Naive thymus-derived CD4-positive, alpha-beta T cell (primary cell): ENCODE results near the gene NR2F6. TPM values are rescaled to one million over a fixed set of nuclear protein-coding genes. Genes with fewer than 3 reads are reported as not detected.
A peak's percentile ranks its signal among the peaks of the same experiment; 100 is the strongest.

Experiments
- ATAC-seq: fragments of 150-1000 bp; cut with Tn5 transposase; 2 replicates; pipeline ENCODE4 v1.10.0; 2021; ENCODE audit warnings: mild to moderate bottlenecking, moderate library complexity
- CTCF ChIA-PET: fragments of 350-600 bp; sonication (Branson Sonifier 250); formaldehyde crosslinking; loops from one replicate; lab custom pipeline; 2021; ENCODE audit warnings: antibody characterized with exemption; lab: Charles Lee
- POLR2A ChIA-PET: fragments of 350-600 bp; sonication (Branson Sonifier 250); formaldehyde crosslinking; loops from one replicate; lab custom pipeline; 2021; ENCODE audit warnings: antibody characterized with exemption, inconsistent platforms; lab: Charles Lee
- DNase-seq, 9 donors: peaks; one replicate each; pipeline versions ENCODE4 v3.0.0 to v3.0.0-alpha.2; 2020 to 2022; ENCODE audit warnings: mixed read lengths in 1 of 9
- H3K27ac ChIP-seq: one replicate; pipeline ENCODE4 v1.7.0; 2013; ENCODE audit warnings: mild to moderate bottlenecking, low read depth, low read length, moderate library complexity
- H3K27me3 ChIP-seq, 2 donors: one replicate each; pipeline ENCODE4 v1.7.0; 2013; ENCODE audit warnings: low read length in 2 of 2, mild to moderate bottlenecking in 2 of 2, moderate library complexity in 2 of 2; ENCODE audit not compliant: control insufficient read depth in 2 of 2, insufficient read depth in 2 of 2
- H3K36me3 ChIP-seq, 3 experiments: 1 replicate in 2 of 3; 2 replicates in 1 of 3; pipeline ENCODE4 v1.7.0; 2013; ENCODE audit warnings: low read length in 3 of 3, mild to moderate bottlenecking in 3 of 3, moderate library complexity in 1 of 3; ENCODE audit not compliant: insufficient read depth in 3 of 3, control insufficient read depth in 2 of 3
- H3K4me1 ChIP-seq, 2 donors: one replicate each; pipeline ENCODE4 v1.7.0; 2013; ENCODE audit warnings: low read length in 2 of 2, mild to moderate bottlenecking in 2 of 2, moderate library complexity in 1 of 2; ENCODE audit not compliant: control insufficient read depth in 2 of 2, insufficient read depth in 2 of 2
- H3K4me3 ChIP-seq: 2 replicates; pipeline ENCODE4 v1.7.0; 2013; ENCODE audit warnings: mild to moderate bottlenecking, low read length
- H3K9me3 ChIP-seq, 3 experiments: 1 replicate in 2 of 3; 2 replicates in 1 of 3; pipeline ENCODE4 v1.7.0; 2013; ENCODE audit warnings: low read length in 3 of 3; ENCODE audit not compliant: control insufficient read depth in 2 of 3
- H3K27ac Mint-ChIP-seq, 9 donors: one replicate each; pipeline ENCODE4 v1.8.0; 2020 to 2022; ENCODE audit warnings: mixed read lengths in 9 of 9, mild to moderate bottlenecking in 8 of 9, moderate library complexity in 5 of 9, inconsistent platforms in 2 of 9
- H3K27me3 Mint-ChIP-seq, 5 donors: one replicate each; pipeline ENCODE4 v1.8.0; 2021 to 2022; ENCODE audit warnings: mixed read lengths in 5 of 5, mild to moderate bottlenecking in 1 of 5
- H3K36me3 Mint-ChIP-seq, 5 donors: one replicate each; pipeline ENCODE4 v1.8.0; 2020 to 2022; ENCODE audit warnings: mixed read lengths in 5 of 5, mild to moderate bottlenecking in 3 of 5, inconsistent platforms in 1 of 5
- H3K4me1 Mint-ChIP-seq, 7 donors: one replicate each; pipeline ENCODE4 v1.8.0; 2020 to 2022; ENCODE audit warnings: mixed read lengths in 7 of 7, mild to moderate bottlenecking in 3 of 7, inconsistent platforms in 1 of 7
- H3K4me3 Mint-ChIP-seq, 10 donors: one replicate each; pipeline ENCODE4 v1.8.0; 2020 to 2022; ENCODE audit warnings: mild to moderate bottlenecking in 10 of 10, mixed read lengths in 10 of 10, moderate library complexity in 6 of 10, inconsistent platforms in 2 of 10
- H3K9me3 Mint-ChIP-seq, 11 donors: one replicate each; pipeline ENCODE4 v1.8.0; 2020 to 2022; ENCODE audit warnings: mixed read lengths in 11 of 11, mild to moderate bottlenecking in 4 of 11, inconsistent platforms in 1 of 11, moderate library complexity in 1 of 11
- intact Hi-C, 2 donors: fragments of 100-400 bp; cut with micrococcal nuclease; formaldehyde crosslinking; loops; one replicate each; pipeline ENCODE4 v1.15.1; 2023
- polyA plus RNA-seq, 2 donors: library from polyadenylated mRNA; unstranded; fragments of 300-500 nt; fragmentation: Illumina TruSeq; gene quantifications; one replicate each; pipeline ENCODE4 v1.2.3, GENCODE V29; 2021
- total RNA-seq, 6 experiments: library from RNA in 5 of 6; stranded (reverse) in 5 of 6; gene quantifications; 1 replicate in 5 of 6; 2 replicates in 1 of 6; pipeline ENCODE4 v1.2.3 and lab custom pipeline; 2021 to 2026

NR2F6 gene
- total and polyA plus RNA-seq, 7 experiments from 2014 or later = 1.4 to 7.8 (median 2.7) TPM

DNA sequence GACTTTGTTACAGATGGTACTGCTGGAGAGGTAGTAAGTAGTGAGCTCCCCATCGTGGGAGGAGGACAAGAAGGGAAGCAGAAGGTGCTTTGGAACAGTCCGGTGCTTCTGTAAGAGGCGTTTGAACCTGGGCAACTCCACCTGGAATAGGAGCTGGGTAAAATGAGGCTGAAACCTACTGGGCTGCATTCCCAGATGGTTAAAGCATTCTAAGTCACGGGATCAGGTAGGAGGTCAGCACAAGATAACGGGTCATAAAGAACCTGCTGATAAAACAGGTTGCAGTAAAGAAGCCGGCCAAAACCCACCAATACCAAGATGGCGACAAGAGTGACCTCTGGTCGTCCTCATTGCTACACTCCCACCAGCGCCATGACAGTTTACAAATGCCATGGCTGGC, 41.0 kb upstream of the NR2F6 start:
- intact Hi-C loops = no loop called here
- Mint-ChIP-seq H3K4me3 (no peak overlapping the region), H3K27me3 (peaks cover 0 to 7% (median 0%) of the 10 kb centered on the region in 5 donors), H3K27ac (no peak overlapping the region), H3K4me1 (peaks cover 0 to 5% (median 3%) of the 10 kb centered on the region in 7 donors), H3K9me3 (peaks cover 0 to 2% (median 0%) of the 10 kb centered on the region in 11 donors), H3K36me3 (peaks cover 0 to 4% (median 0%) of the 10 kb centered on the region in 5 donors)
- no peak overlapping the region for H3K27ac ChIP-seq
- H3K27me3 ChIP-seq = no peaks in the 10 kb centered on the region
- H3K4me1 ChIP-seq = peaks cover 0 to 8% of the 10 kb centered on the region in 2 donors
- H3K36me3 ChIP-seq = no peaks in the 10 kb centered on the region
- POLR2A ChIA-PET = no interaction called here
- H3K9me3 ChIP-seq = no peaks in the 10 kb centered on the region
- DNase-seq = no peak
- no peak for ATAC-seq
- no peak overlapping the region for H3K4me3 ChIP-seq
- CTCF ChIA-PET = no interaction called here

GRCh38 chr19:17286263-17286662, 40.5 kb upstream of the NR2F6 start:
- intact Hi-C loops = no loop called here
- H3K4me3 Mint-ChIP-seq = no peak overlapping the region
- POLR2A ChIA-PET = no interaction called here

GRCh38 chr19:17285415-17286135, 39.9 kb upstream of the NR2F6 start:
- ATAC-seq = no peak
- ChIA-PET CTCF (interaction anchor here (1.0 kb wide), 1 partner anchor 106 kb away, joined by 3 read pairs; no protein-coding TSS in a partner anchor), POLR2A (no interaction called here)
- no peak for DNase-seq
- no peaks in the 10 kb centered on the region for H3K36me3 ChIP-seq
- H3K27me3 Mint-ChIP-seq = peaks cover 0 to 7% (median 0%) of the 10 kb centered on the region in 5 donors
- peaks cover 0 to 4% (median 0%) of the 10 kb centered on the region in 5 donors for H3K36me3 Mint-ChIP-seq
- H3K4me3 Mint-ChIP-seq = no peak overlapping the region
- H3K4me3 ChIP-seq = no peak overlapping the region
- H3K9me3 Mint-ChIP-seq = no peaks in the 10 kb centered on the region
- H3K27me3 ChIP-seq = no peaks in the 10 kb centered on the region
- intact Hi-C loops = no loop called here
- no peak overlapping the region for H3K27ac ChIP-seq
- peaks cover 0 to 9% (median 5%) of the 10 kb centered on the region in 7 donors for H3K4me1 Mint-ChIP-seq
- no peaks in the 10 kb centered on the region for H3K9me3 ChIP-seq
- no peak overlapping the region for H3K27ac Mint-ChIP-seq
- H3K4me1 ChIP-seq = peaks cover 0 to 8% of the 10 kb centered on the region in 2 donors

More at GRCh38 chr19:17286263-17286662, 40.5 kb upstream of the NR2F6 start:
- Histone ChIP-seq H3K36me3 (no peaks in the 10 kb centered on the region), H3K27ac (no peak overlapping the region), H3K4me1 (peaks cover 0 to 8% of the 10 kb centered on the region in 2 donors), H3K4me3 (no peak overlapping the region), H3K27me3 (no peaks in the 10 kb centered on the region), H3K9me3 (no peaks in the 10 kb centered on the region)
- DNase-seq (no peak), ATAC-seq (no peak)
- Mint-ChIP-seq H3K27me3 (peaks cover 0 to 7% (median 0%) of the 10 kb centered on the region in 5 donors), H3K4me1 (peaks cover 0 to 8% (median 5%) of the 10 kb centered on the region in 7 donors), H3K36me3 (peaks cover 0 to 4% (median 0%) of the 10 kb centered on the region in 5 donors), H3K27ac (no peak overlapping the region), H3K9me3 (no peaks in the 10 kb centered on the region)
- CTCF ChIA-PET = interaction anchor here (1.0 kb wide), 1 partner anchor 106 kb away, joined by 3 read pairs; no protein-coding TSS in a partner anchor

GRCh38 chr19:17283504-17283996, 37.8 kb upstream of the NR2F6 start:
- Mint-ChIP-seq H3K27ac (peak overlapping the region in 1 of 9 donors; percentile 56), H3K9me3 (no peaks in the 10 kb centered on the region), H3K36me3 (peaks cover 0 to 4% (median 0%) of the 10 kb centered on the region in 5 donors), H3K27me3 (peaks cover 0 to 4% (median 0%) of the 10 kb centered on the region in 5 donors), H3K4me1 (peaks cover 0 to 9% (median 3%) of the 10 kb centered on the region in 7 donors), H3K4me3 (peak overlapping the region in 3 of 10 donors; percentile 9 to 54 (median 52))
- Histone ChIP-seq H3K27ac (no peak overlapping the region), H3K36me3 (peaks cover 0 to 13% (median 0%) of the 10 kb centered on the region in 3 experiments), H3K4me3 (no peak overlapping the region), H3K9me3 (no peaks in the 10 kb centered on the region), H3K27me3 (no peaks in the 10 kb centered on the region), H3K4me1 (peaks cover 0 to 8% of the 10 kb centered on the region in 2 donors)
- ChIA-PET POLR2A (interaction anchor here (0.7 to 1.3 kb wide), 3 partner anchors 19 to 50 kb away, joined by 3 to 4 read pairs (median 3); partner anchors contain the start of gene USHBP1), CTCF (interaction anchor here (0.6 to 4.2 kb wide), 10 partner anchors 20 to 511 kb away, joined by 3 to 36 read pairs (median 3); partner anchors contain the start of genes ABHD8, ANO8, HAUS8 and MYO9B)
- DNase-seq (no peak), ATAC-seq (no peak)
- intact Hi-C loops = loop anchor here (2.0 to 5.0 kb wide), 6 partner anchors 49 to 566 kb away; partner anchors contain the start of genes HAUS8 (in 1 of the 2), MYO9B (in 1 of the 2) and NWD1 (in 1 of the 2)

DNA sequence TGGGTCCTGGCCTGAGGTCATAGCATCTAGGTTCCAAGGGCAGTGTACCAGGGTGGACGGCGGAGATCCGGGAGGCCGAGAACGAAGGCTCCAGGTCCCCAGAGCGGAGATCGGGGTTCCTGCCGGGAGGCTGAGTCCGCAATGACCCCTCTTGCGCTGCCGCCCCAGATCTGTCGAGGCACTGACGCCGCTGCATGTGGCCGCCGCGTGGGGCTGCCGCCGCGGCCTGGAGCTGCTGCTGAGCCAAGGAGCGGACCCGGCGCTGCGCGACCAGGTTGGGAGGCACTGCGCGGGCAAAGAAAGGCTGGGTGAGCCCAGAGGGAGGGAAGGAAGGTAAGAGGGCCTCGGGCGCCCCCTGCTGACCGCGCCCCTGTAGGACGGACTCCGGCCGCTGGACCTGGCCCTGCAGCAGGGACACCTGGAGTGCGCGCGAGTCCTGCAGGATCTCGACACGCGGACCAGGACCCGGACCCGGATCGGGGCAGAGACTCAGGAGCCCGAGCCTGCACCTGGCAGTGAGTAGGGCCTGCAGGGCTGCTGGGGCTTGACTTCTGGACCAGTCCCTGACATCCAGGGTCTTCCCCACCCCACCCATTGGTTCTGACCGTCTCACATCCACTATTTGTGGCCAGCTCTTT, 36.9 kb upstream of the NR2F6 start:
- Histone ChIP-seq H3K4me1 (peaks cover 0 to 8% of the 10 kb centered on the region in 2 donors), H3K27me3 (no peaks in the 10 kb centered on the region), H3K9me3 (no peaks in the 10 kb centered on the region), H3K4me3 (peak overlapping the region; percentile 62), H3K36me3 (peaks cover 0 to 14% (median under 1%) of the 10 kb centered on the region in 3 experiments), H3K27ac (no peak overlapping the region)
- Mint-ChIP-seq H3K4me1 (peaks cover 0 to 9% (median 3%) of the 10 kb centered on the region in 7 donors), H3K4me3 (peak overlapping the region; percentile 75 to 90 (median 81)), H3K27ac (peak overlapping the region in 3 of 9 donors; percentile 56 to 72 (median 62)), H3K27me3 (peaks cover 0 to 4% (median 0%) of the 10 kb centered on the region in 5 donors), H3K9me3 (no peaks in the 10 kb centered on the region), H3K36me3 (peaks cover 0 to 4% (median 0%) of the 10 kb centered on the region in 5 donors)
- intact Hi-C loops = loop anchor here (1.0 to 5.0 kb wide), 10 partner anchors 21 to 565 kb away; partner anchors contain the start of genes HAUS8 (in 1 of the 2), MYO9B (in 1 of the 2) and NWD1 (in 1 of the 2)
- POLR2A ChIA-PET = interaction anchor here (0.7 to 2.3 kb wide), 4 partner anchors 16 to 23 kb away, joined by 3 to 11 read pairs (median 4); partner anchors contain the start of gene BABAM1
- ATAC-seq (peak; percentile 97), DNase-seq (peak; percentile 58 to 86 (median 70))
- CTCF ChIA-PET = interaction anchor here (0.6 to 4.2 kb wide), 9 partner anchors 16 to 214 kb away, joined by 3 to 36 read pairs (median 3); partner anchors contain the start of genes ABHD8 and BABAM1
